Measurements from ENCODE around the gene ZC2HC1C. TPM values are rescaled to one million over a fixed set of nuclear protein-coding genes. Genes with fewer than 3 reads are reported as not detected.
"Not testable (repeated sequence)": the region's sequence is repeated elsewhere in the genome, so short reads cannot be mapped to it uniquely, and the experiment has no call there.

The ZC2HC1C gene
- total RNA-seq, 2 donors from 2014 or later = 7.5 to 7.8 TPM

DNA sequence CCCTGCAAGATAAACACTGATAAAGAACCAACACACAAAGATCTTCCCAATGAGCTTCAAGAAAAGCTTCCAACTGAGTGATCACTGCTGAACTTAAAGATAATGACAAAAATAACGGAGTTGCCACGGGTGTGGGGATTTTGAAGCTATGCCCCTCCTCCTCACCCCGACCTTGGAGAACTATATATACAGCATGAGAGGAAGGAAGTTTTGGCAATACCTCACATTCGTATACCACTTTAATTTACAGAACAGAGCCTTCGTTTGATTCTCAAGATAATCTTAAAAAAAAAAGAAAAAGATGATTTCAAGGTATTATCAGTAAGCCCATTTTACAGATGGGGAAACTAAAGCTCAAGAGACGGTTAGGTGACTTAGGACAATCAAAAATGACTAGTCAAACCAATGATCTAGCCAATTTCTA is 56.7 kb downstream of the ZC2HC1C start:
- DNase-seq = no peak
- ATAC-seq = no peak
- intact Hi-C loops (cut with DNase I) = no loop called here

DNA sequence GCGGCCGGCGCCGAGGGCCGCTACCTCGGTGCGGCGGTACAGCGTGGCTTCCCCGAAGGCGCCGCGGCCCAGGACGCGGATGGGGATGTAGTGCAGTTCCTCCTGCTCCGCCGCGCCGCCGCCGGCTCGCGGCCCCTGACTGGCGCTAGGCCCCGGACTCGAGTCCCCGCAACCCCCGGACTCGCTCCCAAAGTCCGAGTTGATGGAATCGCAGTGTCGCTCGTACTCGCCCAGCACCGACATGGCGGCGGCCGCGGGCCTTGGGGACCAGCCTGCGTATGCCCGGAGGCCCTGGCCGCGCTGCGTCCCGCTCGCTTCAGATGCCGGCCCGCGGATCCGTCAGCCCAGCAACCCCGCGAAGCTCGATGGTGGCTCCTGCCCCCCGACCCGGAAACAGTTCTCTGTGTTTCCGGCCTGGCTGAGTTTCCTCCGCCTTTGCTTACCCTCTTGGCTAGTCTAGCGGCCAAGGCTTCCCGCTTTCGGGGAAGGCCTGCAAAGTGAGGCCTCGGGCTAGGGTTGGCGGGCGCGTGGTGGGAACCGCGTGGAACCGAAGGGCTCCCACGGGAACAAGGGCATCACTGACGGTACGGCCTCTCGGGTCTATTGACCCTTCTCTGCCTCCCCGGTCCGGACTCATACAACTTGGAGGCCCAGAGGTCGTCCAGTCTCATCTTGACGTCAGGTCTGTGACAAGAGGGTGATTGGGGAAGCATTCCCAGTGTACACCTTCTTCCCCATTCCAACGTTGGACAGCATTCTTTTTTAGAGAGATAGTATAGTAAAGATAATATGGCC is 57.4 kb downstream of the ZC2HC1C start, which contains the start of gene NEK9:
Gene NEK9 (minus strand): TSS at position 370 of the 795 bp plus-strand sequence. CDS start 127 bp downstream, at position 243.
- intact Hi-C loops (cut with DNase I) = no loop called here
- peak; percentile 92 for DNase-seq
- ATAC-seq = peak; percentile 96 to 97

GRCh38 chr14:75127474-75127820 is 58.0 kb downstream of the ZC2HC1C start:
- ATAC-seq; intact Hi-C loops (cut with DNase I): not testable (repeated sequence)
- peak; percentile 33 for DNase-seq

- intact Hi-C loops (cut with DNase I) = no loop called here
- no peak for ATAC-seq
Observed at GRCh38 chr14:75127903-75128595, 58.6 kb downstream of the ZC2HC1C start.

DNA sequence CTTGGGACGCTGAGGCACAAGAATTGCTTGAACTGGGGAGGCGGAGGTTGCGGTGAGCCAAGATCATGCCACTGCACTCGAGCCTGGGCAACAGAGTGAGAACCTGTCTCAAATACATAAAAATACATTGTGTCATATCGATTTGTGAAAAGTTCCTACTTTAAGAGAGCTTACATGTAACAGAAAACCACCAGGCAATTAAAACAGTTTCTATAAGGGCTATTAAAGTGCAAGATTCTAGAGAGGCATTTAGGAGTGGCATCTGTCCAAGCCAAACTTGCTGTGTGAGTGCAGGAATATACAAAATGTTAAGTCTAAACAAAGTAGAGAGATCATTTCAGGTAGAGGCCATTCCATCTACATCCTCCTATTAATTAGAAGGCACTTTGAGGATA is 59.2 kb downstream of the ZC2HC1C start:
- ATAC-seq (no peak), DNase-seq (no peak)
- intact Hi-C loops (cut with DNase I) = no loop called here

More at GRCh38 chr14:75127903-75128595, 58.6 kb downstream of the ZC2HC1C start:
- no peak for DNase-seq

Other genes with a start within 250 kb of the ZC2HC1C start
- gene PROX2, start 193.5 kb upstream of the ZC2HC1C start, total RNA-seq = not detected
- gene DLST, start 187.7 kb upstream of the ZC2HC1C start, total RNA-seq = 100 to 1,000 TPM; 133 to 137 TPM
- gene RPS6KL1, start 146.4 kb upstream of the ZC2HC1C start, total RNA-seq = 10 to 100 TPM; 11.9 to 15.4 TPM
- 1 to 10 TPM; 4.6 to 5.0 TPM for gene PGF, start 114.0 kb upstream of the ZC2HC1C start, total RNA-seq
- gene EIF2B2, start 66.7 kb upstream of the ZC2HC1C start, total RNA-seq = 10 to 100 TPM; 27.8 to 30.3 TPM
- 10 to 100 TPM; 16.6 to 20.8 TPM for gene MLH3, start 18.2 kb upstream of the ZC2HC1C start, total RNA-seq
- gene ACYP1, start 5.6 kb upstream of the ZC2HC1C start, total RNA-seq = 10 to 100 TPM in 1 of 2 donors, 1 to 10 TPM in 1; 7.4 to 13.5 TPM
- 100 to 1,000 TPM in 1 of 2 donors, 10 to 100 TPM in 1; 89.1 to 102 TPM for gene NEK9, start 57.4 kb downstream of the ZC2HC1C start, total RNA-seq
- gene TMED10, start 107.0 kb downstream of the ZC2HC1C start, total RNA-seq = 100 to 1,000 TPM; 271 to 327 TPM
- 100 to 1,000 TPM in 1 of 2 donors, 10 to 100 TPM in 1; 69.4 to 160 TPM for gene FOS, start 209.2 kb downstream of the ZC2HC1C start, total RNA-seq